Activated CD8-positive, alpha-beta T cell treated with anti-CD3 and anti-CD28 coated beads for 36 hours (primary cell): ENCODE data around the gene PLXND1. TPM values are rescaled to one million over a fixed set of nuclear protein-coding genes. Genes with fewer than 3 reads are reported as not detected.

ENCODE experiments used
- ATAC-seq: fragments of 200-7000 bp; cut with Tn5 transposase; one replicate; pipeline ENCODE4 v1.10.0; 2021; ENCODE audit warnings: mild to moderate bottlenecking, moderate library complexity
- CTCF ChIA-PET: fragments of 350-600 bp; sonication (Branson Sonifier 250); formaldehyde crosslinking; loops from one replicate; lab custom pipeline; 2021; ENCODE audit warnings: antibody characterized with exemption; lab: Charles Lee
- POLR2A ChIA-PET: fragments of 350-600 bp; sonication (Branson Sonifier 250); formaldehyde crosslinking; loops from one replicate; lab custom pipeline; 2021; ENCODE audit warnings: antibody characterized with exemption; lab: Charles Lee
- DNase-seq: peaks from one replicate; pipeline ENCODE4 v3.0.0-alpha.2; 2020
- H3K27ac Mint-ChIP-seq: one replicate; pipeline ENCODE4 v1.8.0; 2021; ENCODE audit warnings: mild to moderate bottlenecking, mixed read lengths
- H3K27me3 Mint-ChIP-seq: one replicate; pipeline ENCODE4 v1.8.0; 2021; ENCODE audit warnings: mixed read lengths
- H3K36me3 Mint-ChIP-seq: one replicate; pipeline ENCODE4 v1.8.0; 2021; ENCODE audit warnings: low read depth, mixed read lengths
- H3K4me1 Mint-ChIP-seq: one replicate; pipeline ENCODE4 v1.8.0; 2021; ENCODE audit warnings: low read depth, mixed read lengths
- H3K4me3 Mint-ChIP-seq: one replicate; pipeline ENCODE4 v1.8.0; 2021; ENCODE audit warnings: mild to moderate bottlenecking, moderate library complexity, mixed read lengths
- H3K9me3 Mint-ChIP-seq: one replicate; pipeline ENCODE4 v1.8.0; 2021; ENCODE audit warnings: mixed read lengths
- intact Hi-C: fragments of 100-400 bp; cut with micrococcal nuclease; formaldehyde crosslinking; loops from one replicate; pipeline ENCODE4 v1.10.0; 2022
- total RNA-seq, 2 experiments: library from RNA; stranded (reverse); gene quantifications; one replicate each; pipeline ENCODE4 v1.2.3, GENCODE V29; 2021
- TF ChIP-seq, protein P1 (sequence below): fragments of 200-600 bp; IDR thresholded peaks from one replicate; pipeline ENCODE4 v1.8.0; 2022; ENCODE audit warnings: antibody characterized with exemption, mild to moderate bottlenecking

The PLXND1 gene
- total RNA-seq, 2 experiments from 2014 or later, result 10.7 to 12.5 TPM

DNA sequence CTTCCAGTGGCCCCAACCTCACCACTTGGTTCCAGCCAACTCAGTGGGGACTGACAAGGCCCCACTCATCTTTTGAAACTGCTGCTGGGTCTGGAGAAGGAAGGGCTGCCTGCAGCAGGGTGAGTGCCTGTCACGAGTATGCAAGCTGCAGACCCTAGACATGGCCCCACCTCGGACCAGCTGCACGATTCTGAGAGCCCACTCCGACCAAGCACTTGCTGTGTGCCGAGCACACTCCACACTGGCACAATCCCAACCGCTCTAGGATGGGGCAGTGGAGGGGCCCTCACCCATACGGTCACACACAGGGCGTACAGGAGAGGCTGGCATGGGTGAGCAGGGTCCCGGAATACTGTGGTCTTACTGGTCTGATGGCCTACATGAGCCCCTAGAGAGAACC, 8.0 kb upstream of the PLXND1 start:
- DNase-seq (no peak), ATAC-seq (no peak)
- Mint-ChIP-seq H3K27me3 (peaks cover under 1% of the 10 kb centered on the region), H3K4me3 (no peak overlapping the region), H3K4me1 (peaks cover 4% of the 10 kb centered on the region), H3K36me3 (no peaks in the 10 kb centered on the region), H3K9me3 (no peaks in the 10 kb centered on the region), H3K27ac (no peak overlapping the region)
- intact Hi-C loops, result loop anchor here (10.0 kb wide), 1 partner anchor 120 kb away; no protein-coding TSS in a partner anchor
- TF ChIP-seq, protein P1, sequence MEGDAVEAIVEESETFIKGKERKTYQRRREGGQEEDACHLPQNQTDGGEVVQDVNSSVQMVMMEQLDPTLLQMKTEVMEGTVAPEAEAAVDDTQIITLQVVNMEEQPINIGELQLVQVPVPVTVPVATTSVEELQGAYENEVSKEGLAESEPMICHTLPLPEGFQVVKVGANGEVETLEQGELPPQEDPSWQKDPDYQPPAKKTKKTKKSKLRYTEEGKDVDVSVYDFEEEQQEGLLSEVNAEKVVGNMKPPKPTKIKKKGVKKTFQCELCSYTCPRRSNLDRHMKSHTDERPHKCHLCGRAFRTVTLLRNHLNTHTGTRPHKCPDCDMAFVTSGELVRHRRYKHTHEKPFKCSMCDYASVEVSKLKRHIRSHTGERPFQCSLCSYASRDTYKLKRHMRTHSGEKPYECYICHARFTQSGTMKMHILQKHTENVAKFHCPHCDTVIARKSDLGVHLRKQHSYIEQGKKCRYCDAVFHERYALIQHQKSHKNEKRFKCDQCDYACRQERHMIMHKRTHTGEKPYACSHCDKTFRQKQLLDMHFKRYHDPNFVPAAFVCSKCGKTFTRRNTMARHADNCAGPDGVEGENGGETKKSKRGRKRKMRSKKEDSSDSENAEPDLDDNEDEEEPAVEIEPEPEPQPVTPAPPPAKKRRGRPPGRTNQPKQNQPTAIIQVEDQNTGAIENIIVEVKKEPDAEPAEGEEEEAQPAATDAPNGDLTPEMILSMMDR, result no peak
- POLR2A ChIA-PET, result no interaction called here
- CTCF ChIA-PET, result no interaction called here

- Mint-ChIP-seq H3K27ac (no peak overlapping the region), H3K9me3 (no peaks in the 10 kb centered on the region), H3K4me1 (no peaks in the 10 kb centered on the region), H3K4me3 (no peak overlapping the region), H3K36me3 (no peaks in the 10 kb centered on the region), H3K27me3 (peaks cover 8% of the 10 kb centered on the region)
- DNase-seq, result no peak
- POLR2A ChIA-PET, result interaction anchor here (1.1 kb wide), 1 partner anchor 18 kb away, joined by 3 read pairs; no protein-coding TSS in a partner anchor
- CTCF ChIA-PET, result no interaction called here
- ATAC-seq, result no peak
- intact Hi-C loops, result loop anchor here (10.0 kb wide), 1 partner anchor 119 kb away; no protein-coding TSS in a partner anchor
- TF ChIP-seq, protein P1, result no peak
These were observed 6.9 kb upstream of the PLXND1 start for GRCh38 chr3:129613367-129613740.

GRCh38 chr3:129612534-129613366, 6.3 kb upstream of the PLXND1 start:
- no peaks in the 10 kb centered on the region for H3K36me3 Mint-ChIP-seq
- CTCF ChIA-PET, result no interaction called here

DNA sequence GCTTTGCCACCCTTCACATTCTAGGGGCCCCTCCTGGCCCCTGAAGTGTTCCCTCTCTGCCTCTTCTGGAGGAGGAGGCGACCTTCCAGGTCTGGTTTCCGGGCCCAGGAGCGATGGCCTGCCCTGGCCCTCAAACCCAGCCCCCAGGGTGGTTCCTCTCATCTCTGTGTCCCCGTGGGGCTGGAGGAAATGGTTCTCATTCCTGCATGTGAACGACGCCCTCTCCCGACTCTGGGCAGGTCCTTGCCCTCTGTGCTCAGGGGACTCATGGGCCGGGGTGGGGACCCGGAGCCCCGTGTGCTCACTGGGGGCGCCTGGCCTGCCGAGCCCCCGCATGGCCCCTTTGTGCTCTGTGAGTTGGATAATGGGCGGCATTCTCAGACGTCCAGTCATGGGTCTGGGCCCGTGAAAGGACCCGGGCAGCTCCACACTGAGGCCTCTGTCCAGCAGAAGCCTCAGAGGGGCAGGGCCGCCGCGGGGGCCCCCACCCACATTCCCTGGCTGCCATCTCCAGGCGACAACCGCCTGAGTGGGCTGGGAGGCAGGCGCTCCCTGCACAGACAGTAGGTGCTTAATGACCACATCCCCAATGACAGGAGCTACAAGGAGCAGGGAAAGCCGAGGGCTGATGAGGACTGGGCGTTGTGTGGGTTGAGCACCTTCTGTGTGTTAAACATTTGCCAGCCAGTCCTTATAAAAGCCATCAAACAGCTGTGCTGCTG, 5.5 kb upstream of the PLXND1 start:
- Mint-ChIP-seq H3K4me1 (no peaks in the 10 kb centered on the region), H3K4me3 (no peak overlapping the region), H3K36me3 (no peaks in the 10 kb centered on the region), H3K9me3 (no peaks in the 10 kb centered on the region), H3K27me3 (peaks cover 14% of the 10 kb centered on the region), H3K27ac (no peak overlapping the region)
- CTCF ChIA-PET, result no interaction called here
- TF ChIP-seq, protein P1, result no peak
- intact Hi-C loops, result loop anchor here (10.0 kb wide), 1 partner anchor 117 kb away; no protein-coding TSS in a partner anchor
- POLR2A ChIA-PET, result interaction anchor here (1.1 to 1.2 kb wide), 3 partner anchors 9 to 296 kb away, joined by 3 read pairs; a partner anchor contains a TSS
- ATAC-seq (no peak), DNase-seq (no peak)

More at GRCh38 chr3:129612534-129613366, 6.3 kb upstream of the PLXND1 start:
- ATAC-seq (no peak), DNase-seq (no peak)
- H3K4me3 Mint-ChIP-seq, result no peak overlapping the region
- H3K9me3 Mint-ChIP-seq, result no peaks in the 10 kb centered on the region
- H3K4me1 Mint-ChIP-seq, result no peaks in the 10 kb centered on the region
- POLR2A ChIA-PET, result interaction anchor here (1.1 to 1.2 kb wide), 3 partner anchors 8 to 297 kb away, joined by 3 read pairs; a partner anchor contains a TSS
- TF ChIP-seq, protein P1, result no peak
- intact Hi-C loops, result loop anchor here (10.0 kb wide), 1 partner anchor 118 kb away; no protein-coding TSS in a partner anchor
- peaks cover 10% of the 10 kb centered on the region for H3K27me3 Mint-ChIP-seq
- no peak overlapping the region for H3K27ac Mint-ChIP-seq
